GM20000 (cell line): ENCODE results near the gene YBX2.

Source experiments
- DNase-seq: peaks from one replicate; pipeline ENCODE4 v3.0.0; 2012; ENCODE audit warnings: low spot score
- CTCF ChIP-seq: IDR thresholded peaks from 2 replicates; pipeline ENCODE4 v1.5.1; 2012; ENCODE audit warnings: mild to moderate bottlenecking, control low read depth; ENCODE audit errors: extremely low read depth, missing control alignments

YBX2 gene

GRCh38 chr17:7304179-7304578, 9.7 kb upstream of the YBX2 start:
- DNase-seq: no peak
- no peak for TF ChIP-seq CTCF

- peak; percentile 99 for TF ChIP-seq CTCF
Measured at GRCh38 chr17:7296189-7296861, 1.9 kb upstream of the YBX2 start.

GRCh38 chr17:7295230-7296180, 1.1 kb upstream of the YBX2 start:
- peak; percentile 34 for DNase-seq
- no peak for TF ChIP-seq CTCF

More at GRCh38 chr17:7296189-7296861, 1.9 kb upstream of the YBX2 start:
- DNase-seq: peak; percentile 89

GRCh38 chr17:7293816-7294613, 424 bp downstream of the YBX2 start:
- DNase-seq: peak; percentile 42
- no peak for TF ChIP-seq CTCF

GRCh38 chr17:7293159-7293558, 1.3 kb downstream of the YBX2 start:
- peak; percentile 28 for DNase-seq
- TF ChIP-seq CTCF: no peak

GRCh38 chr17:7292729-7293128, 1.7 kb downstream of the YBX2 start:
- no peak for TF ChIP-seq CTCF
- peak; percentile 21 for DNase-seq
